Endothelial cell (in vitro differentiated cells): ENCODE measurements around the gene EEF1AKMT1. TPM values are rescaled to one million over a fixed set of nuclear protein-coding genes. Genes with fewer than 3 reads are reported as not detected.

ENCODE experiments used
- DNase-seq: peaks from one replicate; pipeline ENCODE4 v3.0.0; 2021; ENCODE audit warnings: low spot score
- H3K27ac Mint-ChIP-seq: one replicate; pipeline ENCODE4 v1.8.0; 2021; ENCODE audit warnings: mixed read lengths, inconsistent platforms; ENCODE audit not compliant: unreplicated experiment
- H3K27me3 Mint-ChIP-seq: one replicate; pipeline ENCODE4 v1.8.0; 2021; ENCODE audit warnings: mild to moderate bottlenecking, moderate library complexity, mixed read lengths, inconsistent platforms; ENCODE audit not compliant: unreplicated experiment
- H3K36me3 Mint-ChIP-seq: one replicate; pipeline ENCODE4 v1.8.0; 2021; ENCODE audit warnings: mild to moderate bottlenecking, low read depth, mixed read lengths, inconsistent platforms; ENCODE audit not compliant: unreplicated experiment
- H3K4me1 Mint-ChIP-seq: one replicate; pipeline ENCODE4 v1.8.0; 2021; ENCODE audit warnings: mild to moderate bottlenecking, mixed read lengths, inconsistent platforms; ENCODE audit not compliant: unreplicated experiment
- H3K4me3 Mint-ChIP-seq: one replicate; pipeline ENCODE4 v1.8.0; 2021; ENCODE audit warnings: mild to moderate bottlenecking, mixed read lengths, inconsistent platforms; ENCODE audit not compliant: unreplicated experiment
- H3K9me3 Mint-ChIP-seq: one replicate; pipeline ENCODE4 v1.8.0; 2021; ENCODE audit warnings: mixed read lengths, inconsistent platforms; ENCODE audit not compliant: unreplicated experiment
- long read RNA-seq: library from polyadenylated mRNA; unstranded; transcript quantifications from one replicate; pipeline ENCODE4 v2.0.0, GENCODE V29; 2020; ENCODE audit not compliant: unreplicated experiment
- total RNA-seq: library from RNA; stranded (reverse); fragmentation: NEBNext Ultra II Directional; extraction: Animal tissue kit (Norgen Biotek cat#: 25700); gene quantifications from one replicate; pipeline ENCODE4 v1.2.1, GENCODE V29; 2021; ENCODE audit not compliant: unreplicated experiment
- TF ChIP-seq, protein P1 (sequence below): fragments of 200-600 bp; sonication (generic); IDR thresholded peaks from one replicate; pipeline ENCODE4 v1.5.0; 2021; ENCODE audit warnings: antibody characterized with exemption; ENCODE audit not compliant: unreplicated experiment

The EEF1AKMT1 gene, protein sequence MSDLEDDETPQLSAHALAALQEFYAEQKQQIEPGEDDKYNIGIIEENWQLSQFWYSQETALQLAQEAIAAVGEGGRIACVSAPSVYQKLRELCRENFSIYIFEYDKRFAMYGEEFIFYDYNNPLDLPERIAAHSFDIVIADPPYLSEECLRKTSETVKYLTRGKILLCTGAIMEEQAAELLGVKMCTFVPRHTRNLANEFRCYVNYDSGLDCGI
- 9.6 TPM for total RNA-seq
- long read RNA-seq, transcript EEF1AKMT1-202 (5 exons, 1,042 nt) = major isoform, 7 of 9 reads
- long read RNA-seq, partial matches to known transcripts = 0 of 9 reads
- long read RNA-seq, other reads (novel, unspliced or antisense) = 2 of 9 reads

DNA sequence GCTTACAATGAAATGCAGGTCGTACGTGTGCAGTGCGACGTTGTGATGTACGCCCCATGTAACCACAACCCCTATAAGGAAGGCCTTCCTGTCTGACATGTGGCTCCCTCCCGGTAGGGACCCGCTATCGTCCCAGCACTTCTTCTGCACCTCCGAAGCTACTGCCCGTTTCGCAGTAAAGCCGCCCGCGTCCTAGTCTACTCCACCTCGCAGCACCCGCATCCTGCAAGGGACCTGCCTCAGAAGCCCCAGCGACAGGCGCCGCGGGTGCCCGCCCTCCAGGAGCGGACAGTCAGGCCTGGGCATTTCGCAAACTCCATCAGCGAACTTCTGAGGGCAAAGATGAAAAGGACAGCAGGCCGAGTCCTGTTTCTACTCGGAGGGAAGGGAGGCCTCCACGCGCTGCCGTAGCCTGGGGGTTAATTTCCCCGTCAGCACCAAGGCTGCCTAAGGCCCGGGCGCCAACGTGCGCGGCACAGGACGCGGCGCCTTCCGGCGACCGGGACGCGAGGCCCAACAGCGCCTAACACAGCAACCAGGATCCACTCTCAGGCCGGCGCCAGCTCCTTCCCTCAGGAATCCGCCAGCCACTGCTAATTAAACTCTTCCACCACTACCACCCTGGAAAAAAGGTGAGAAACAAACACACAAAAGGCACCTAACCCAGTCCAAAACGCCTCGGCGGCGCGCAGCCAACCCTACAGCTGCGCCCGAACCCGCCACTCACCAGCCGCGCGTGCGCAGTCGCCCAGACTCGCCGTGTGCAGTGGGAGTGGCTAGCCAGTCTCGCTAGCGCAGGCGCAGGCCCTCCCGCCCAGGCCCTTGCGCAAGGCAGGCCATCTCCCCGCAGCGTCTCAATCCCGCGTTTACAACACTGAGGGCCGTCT is at the start of gene EEF1AKMT1:
Gene EEF1AKMT1 (minus strand): TSS at position 768 of the 887 bp plus-strand sequence. CDS start 16,363 bp downstream, outside the sequence.
- Mint-ChIP-seq H3K9me3 (no peaks in the 10 kb centered on the region), H3K27ac (peak within 1 kb of the TSS; percentile 99), H3K36me3 (peaks cover 15% of the 10 kb centered on the region), H3K27me3 (peaks cover 3% of the 10 kb centered on the region), H3K4me3 (peak within 1 kb of the TSS; percentile 95), H3K4me1 (peaks cover 10% of the 10 kb centered on the region)
- TF ChIP-seq, protein P1, sequence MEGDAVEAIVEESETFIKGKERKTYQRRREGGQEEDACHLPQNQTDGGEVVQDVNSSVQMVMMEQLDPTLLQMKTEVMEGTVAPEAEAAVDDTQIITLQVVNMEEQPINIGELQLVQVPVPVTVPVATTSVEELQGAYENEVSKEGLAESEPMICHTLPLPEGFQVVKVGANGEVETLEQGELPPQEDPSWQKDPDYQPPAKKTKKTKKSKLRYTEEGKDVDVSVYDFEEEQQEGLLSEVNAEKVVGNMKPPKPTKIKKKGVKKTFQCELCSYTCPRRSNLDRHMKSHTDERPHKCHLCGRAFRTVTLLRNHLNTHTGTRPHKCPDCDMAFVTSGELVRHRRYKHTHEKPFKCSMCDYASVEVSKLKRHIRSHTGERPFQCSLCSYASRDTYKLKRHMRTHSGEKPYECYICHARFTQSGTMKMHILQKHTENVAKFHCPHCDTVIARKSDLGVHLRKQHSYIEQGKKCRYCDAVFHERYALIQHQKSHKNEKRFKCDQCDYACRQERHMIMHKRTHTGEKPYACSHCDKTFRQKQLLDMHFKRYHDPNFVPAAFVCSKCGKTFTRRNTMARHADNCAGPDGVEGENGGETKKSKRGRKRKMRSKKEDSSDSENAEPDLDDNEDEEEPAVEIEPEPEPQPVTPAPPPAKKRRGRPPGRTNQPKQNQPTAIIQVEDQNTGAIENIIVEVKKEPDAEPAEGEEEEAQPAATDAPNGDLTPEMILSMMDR = no peak
- DNase-seq = peak; percentile 97

DNA sequence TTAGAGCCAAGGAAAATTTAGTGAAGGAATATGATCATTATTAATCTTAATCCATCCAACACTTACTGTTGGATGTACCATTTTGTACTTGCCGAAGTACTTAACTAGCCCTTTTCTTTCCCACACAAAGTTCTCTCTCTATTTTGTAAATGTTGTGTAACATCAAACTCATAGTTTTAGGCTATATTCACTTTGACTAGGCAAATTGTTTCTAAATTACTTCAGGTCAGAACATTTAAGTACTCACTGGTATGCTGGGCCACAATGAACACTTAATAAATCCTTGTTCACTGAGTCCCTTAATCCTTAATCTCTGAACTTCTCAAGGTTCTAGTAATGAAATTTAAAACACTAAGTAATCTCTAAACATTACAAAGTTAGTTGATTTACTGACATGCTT is 49.3 kb upstream of the EEF1AKMT1 start:
- Mint-ChIP-seq H3K4me3 (no peak overlapping the region), H3K9me3 (no peaks in the 10 kb centered on the region), H3K4me1 (peaks cover 7% of the 10 kb centered on the region), H3K27me3 (no peaks in the 10 kb centered on the region), H3K36me3 (no peaks in the 10 kb centered on the region), H3K27ac (no peak overlapping the region)
- DNase-seq = no peak
- TF ChIP-seq, protein P1 = no peak

DNA sequence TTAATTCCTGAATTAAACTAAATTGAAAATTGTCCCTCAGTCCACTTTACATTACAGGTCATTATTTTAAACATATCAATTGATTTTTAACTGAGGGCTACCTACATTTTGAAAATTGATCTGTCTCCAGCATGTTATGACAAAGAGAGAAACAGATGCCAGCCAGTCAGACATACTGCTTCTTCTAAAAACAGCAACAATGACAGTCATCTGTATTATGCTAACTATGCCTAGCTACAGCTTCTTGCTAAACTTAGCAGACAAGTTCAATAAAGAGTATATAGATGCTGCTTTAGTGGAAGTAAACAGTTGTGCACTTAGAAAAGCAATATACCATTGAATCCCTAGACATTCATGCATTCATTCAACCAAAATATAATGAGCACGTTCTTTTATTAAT is 48.6 kb upstream of the EEF1AKMT1 start:
- Mint-ChIP-seq H3K9me3 (no peaks in the 10 kb centered on the region), H3K4me1 (peaks cover 7% of the 10 kb centered on the region), H3K36me3 (no peaks in the 10 kb centered on the region), H3K27me3 (no peaks in the 10 kb centered on the region), H3K27ac (no peak overlapping the region), H3K4me3 (no peak overlapping the region)
- TF ChIP-seq, protein P1 = no peak
- no peak for DNase-seq

DNA sequence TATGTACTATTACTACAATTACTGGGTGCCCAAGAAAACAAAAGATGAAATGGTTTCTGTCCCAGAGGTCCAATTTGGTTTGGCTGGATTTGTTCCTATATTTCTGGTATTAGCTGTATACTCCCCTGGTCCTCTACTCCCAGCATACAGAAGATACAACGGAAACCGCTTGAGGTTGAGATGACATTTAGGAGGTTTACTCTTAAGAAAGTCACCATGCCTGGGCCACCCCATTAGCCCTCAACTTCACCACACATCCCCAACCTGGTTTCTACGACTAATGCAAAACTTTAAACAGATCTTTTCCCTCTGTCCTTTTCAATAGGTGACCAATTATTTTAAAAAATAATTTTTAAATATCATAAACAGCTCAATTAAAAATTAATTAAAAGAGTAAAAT is 46.0 kb upstream of the EEF1AKMT1 start:
- no peaks in the 10 kb centered on the region for H3K9me3 Mint-ChIP-seq
- no peaks in the 10 kb centered on the region for H3K36me3 Mint-ChIP-seq
- no peaks in the 10 kb centered on the region for H3K27me3 Mint-ChIP-seq
- no peak overlapping the region for H3K27ac Mint-ChIP-seq
- TF ChIP-seq, protein P1 = no peak
- DNase-seq = no peak
- H3K4me1 Mint-ChIP-seq = peaks cover 3% of the 10 kb centered on the region
- no peak overlapping the region for H3K4me3 Mint-ChIP-seq
